Esophagus squamous epithelium (tissue), 5 donors: ENCODE measurements around the gene SPINK6. TPM values are rescaled to one million over a fixed set of nuclear protein-coding genes. Genes with fewer than 3 reads are reported as not detected.

ENCODE experiments used
- DNase-seq: peaks from one replicate; lab custom pipeline; 2025; lab: John Stamatoyannopoulos, UW
- H3K27ac ChIP-seq, 4 donors: fragments of 200-600 bp; sonication (generic); one replicate each; pipeline ENCODE4 v1.5.1; 2016 to 2019; ENCODE audit warnings: mild to moderate bottlenecking in 1 of 4
- H3K27me3 ChIP-seq, 4 donors: fragments of 200-600 bp; sonication (generic); 1 replicate in 3 of 4; 2 replicates in 1 of 4; pipeline versions ENCODE4 v1.5.1 to v1.6.0; 2017 to 2021; ENCODE audit warnings: antibody characterized with exemption in 1 of 4
- H3K36me3 ChIP-seq, 3 donors: fragments of 200-600 bp; sonication (generic); one replicate each; pipeline ENCODE4 v1.5.1; 2016 to 2019
- H3K4me1 ChIP-seq, 3 donors: fragments of 200-600 bp; sonication (generic); one replicate each; pipeline ENCODE4 v1.5.1; 2017 to 2019
- H3K4me3 ChIP-seq, 4 donors: fragments of 200-600 bp; sonication (generic); 1 replicate in 3 of 4; 2 replicates in 1 of 4; pipeline ENCODE4 v1.5.1; 2016 to 2019; ENCODE audit warnings: mild to moderate bottlenecking in 2 of 4, moderate library complexity in 1 of 4
- H3K9me3 ChIP-seq, 3 donors: fragments of 200-600 bp; sonication (generic); one replicate each; pipeline ENCODE4 v1.5.1; 2016 to 2019
- POLR2A ChIP-seq, 4 donors: fragments of 450-650 bp; IDR thresholded peaks; one replicate each; pipeline ENCODE4 v1.6.1; 2017; ENCODE audit warnings: antibody characterized with exemption in 4 of 4, mild to moderate bottlenecking in 4 of 4, moderate library complexity in 3 of 4
- WGBS, 2 donors: methylation state at CpG; one replicate each; pipeline ENCODE4 v1.1.5; 2018; 5-methylcytosine and 5-hydroxymethylcytosine counted together
- intact Hi-C: fragments of 100-400 bp; cut with DNase I; formaldehyde crosslinking; loops from one replicate; pipeline ENCODE4 v1.15.0; 2022
- total RNA-seq, 4 donors: library from RNA; depleted of rRNA; stranded (reverse); fragments of >200 nt; gene quantifications; one replicate each; pipeline ENCODE4 v1.1.0, GENCODE V29; 2016
- TF ChIP-seq, protein P1 (sequence below), 6 experiments: fragments of 450-650 bp in 4 of 6; fragments of 200-600 bp in 2 of 6; sonication (generic) in 2 of 6; IDR thresholded peaks; one replicate each; pipeline ENCODE4 v1.5.1; 2016 to 2019; ENCODE audit warnings: antibody characterized with exemption in 6 of 6, mild to moderate bottlenecking in 4 of 6, moderate library complexity in 4 of 6
- donor health status: DM: yes; HTN: yes; CAD: no.

SPINK6 gene
- total RNA-seq, 4 donors from 2014 or later: 2.5 TPM; not detected in 3

DNA sequence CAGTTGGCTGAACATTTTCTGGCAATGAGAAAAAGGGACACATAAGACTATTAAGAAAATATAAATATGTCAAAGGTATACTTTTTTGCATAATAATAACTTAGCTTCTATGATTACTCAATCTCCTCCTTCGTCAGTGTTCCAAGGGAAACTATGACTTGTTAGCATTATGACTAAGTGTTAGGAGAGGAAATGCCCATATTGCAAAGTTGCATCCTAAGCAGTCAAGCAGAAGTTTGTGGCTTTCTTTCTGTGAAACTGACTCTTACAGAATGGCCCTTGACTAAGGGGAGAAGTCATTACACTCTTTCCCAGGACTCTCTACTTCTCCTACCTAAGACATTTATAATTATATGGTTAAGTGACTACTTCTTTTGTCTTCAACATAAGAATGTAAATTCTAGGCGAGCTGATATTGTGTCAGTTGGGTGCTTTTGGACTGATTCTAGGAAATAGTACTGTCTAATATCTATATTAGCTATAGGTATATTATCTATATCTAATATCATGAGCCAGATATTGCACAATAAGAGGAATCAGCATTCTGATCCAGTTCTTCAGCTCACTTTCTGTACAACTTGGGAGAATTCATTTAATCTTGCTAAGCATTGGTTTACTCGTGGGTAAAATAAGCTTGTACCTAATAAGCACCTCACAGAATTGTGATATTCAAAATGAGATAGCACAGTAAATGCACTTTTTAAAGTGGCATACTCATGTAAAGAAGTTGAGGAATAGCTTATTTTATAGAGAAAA, 16.4 kb upstream of the SPINK6 start:
- no peaks in the 10 kb centered on the region for H3K27me3 ChIP-seq
- 42% methylated on average over 3 of the region's 3 CpGs for WGBS, 2 donors
- intact Hi-C loops: no loop called here
- H3K36me3 ChIP-seq: no peaks in the 10 kb centered on the region
- peaks cover 0 to 11% (median 0%) of the 10 kb centered on the region in 3 donors for H3K4me1 ChIP-seq
- H3K4me3 ChIP-seq: no peak overlapping the region
- no peaks in the 10 kb centered on the region for H3K9me3 ChIP-seq
- no peak for TF ChIP-seq POLR2A (IDR thresholded peaks at IDR 0.05)
- TF ChIP-seq, protein P1, sequence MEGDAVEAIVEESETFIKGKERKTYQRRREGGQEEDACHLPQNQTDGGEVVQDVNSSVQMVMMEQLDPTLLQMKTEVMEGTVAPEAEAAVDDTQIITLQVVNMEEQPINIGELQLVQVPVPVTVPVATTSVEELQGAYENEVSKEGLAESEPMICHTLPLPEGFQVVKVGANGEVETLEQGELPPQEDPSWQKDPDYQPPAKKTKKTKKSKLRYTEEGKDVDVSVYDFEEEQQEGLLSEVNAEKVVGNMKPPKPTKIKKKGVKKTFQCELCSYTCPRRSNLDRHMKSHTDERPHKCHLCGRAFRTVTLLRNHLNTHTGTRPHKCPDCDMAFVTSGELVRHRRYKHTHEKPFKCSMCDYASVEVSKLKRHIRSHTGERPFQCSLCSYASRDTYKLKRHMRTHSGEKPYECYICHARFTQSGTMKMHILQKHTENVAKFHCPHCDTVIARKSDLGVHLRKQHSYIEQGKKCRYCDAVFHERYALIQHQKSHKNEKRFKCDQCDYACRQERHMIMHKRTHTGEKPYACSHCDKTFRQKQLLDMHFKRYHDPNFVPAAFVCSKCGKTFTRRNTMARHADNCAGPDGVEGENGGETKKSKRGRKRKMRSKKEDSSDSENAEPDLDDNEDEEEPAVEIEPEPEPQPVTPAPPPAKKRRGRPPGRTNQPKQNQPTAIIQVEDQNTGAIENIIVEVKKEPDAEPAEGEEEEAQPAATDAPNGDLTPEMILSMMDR (IDR thresholded peaks at IDR 0.05): no peak
- H3K27ac ChIP-seq: peak overlapping the region; percentile 12 to 47 (median 42)
- no peak for DNase-seq

- H3K4me3 ChIP-seq: no peak overlapping the region
- DNase-seq: no peak
- H3K36me3 ChIP-seq: no peaks in the 10 kb centered on the region
- intact Hi-C loops: no loop called here
- TF ChIP-seq, protein P1 (IDR thresholded peaks at IDR 0.05): no peak
- TF ChIP-seq POLR2A (IDR thresholded peaks at IDR 0.05): no peak
- no peaks in the 10 kb centered on the region for H3K9me3 ChIP-seq
- 52 to 70% methylated on average over 1 of the region's 1 CpG for WGBS, 2 donors
- no peaks in the 10 kb centered on the region for H3K27me3 ChIP-seq
- H3K27ac ChIP-seq: no peak overlapping the region
- peaks cover 0 to 18% (median 0%) of the 10 kb centered on the region in 3 donors for H3K4me1 ChIP-seq
Measured at GRCh38 chr5:148191010-148191409, 11.8 kb upstream of the SPINK6 start.

DNA sequence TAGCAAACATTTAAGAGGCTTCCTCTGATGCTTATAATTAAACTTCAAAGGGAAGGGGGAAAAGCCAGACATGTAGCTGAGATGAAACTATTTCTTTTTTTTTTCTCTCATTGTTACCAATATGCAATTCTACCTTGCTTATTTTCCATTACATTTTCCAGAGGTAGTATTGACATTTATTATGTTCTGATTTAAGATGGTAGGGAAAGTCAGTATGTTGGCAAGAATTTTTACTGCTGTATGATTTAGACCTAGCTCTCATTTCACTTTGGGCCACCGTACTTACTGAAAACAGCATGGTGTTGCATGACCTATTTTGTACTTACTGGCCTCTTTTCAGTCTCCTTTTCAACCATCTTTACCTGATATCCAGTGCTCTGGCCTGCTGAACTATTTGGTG, 9.6 kb upstream of the SPINK6 start:
- intact Hi-C loops: no loop called here
- 73 to 85% methylated on average over 1 of the region's 1 CpG for WGBS, 2 donors
- no peak overlapping the region for H3K27ac ChIP-seq
- no peaks in the 10 kb centered on the region for H3K27me3 ChIP-seq
- TF ChIP-seq POLR2A (IDR thresholded peaks at IDR 0.05): no peak
- TF ChIP-seq, protein P1 (IDR thresholded peaks at IDR 0.05): no peak
- no peaks in the 10 kb centered on the region for H3K9me3 ChIP-seq
- no peaks in the 10 kb centered on the region for H3K36me3 ChIP-seq
- H3K4me3 ChIP-seq: no peak overlapping the region
- H3K4me1 ChIP-seq: peaks cover 0 to 9% (median 0%) of the 10 kb centered on the region in 3 donors
- DNase-seq: no peak

DNA sequence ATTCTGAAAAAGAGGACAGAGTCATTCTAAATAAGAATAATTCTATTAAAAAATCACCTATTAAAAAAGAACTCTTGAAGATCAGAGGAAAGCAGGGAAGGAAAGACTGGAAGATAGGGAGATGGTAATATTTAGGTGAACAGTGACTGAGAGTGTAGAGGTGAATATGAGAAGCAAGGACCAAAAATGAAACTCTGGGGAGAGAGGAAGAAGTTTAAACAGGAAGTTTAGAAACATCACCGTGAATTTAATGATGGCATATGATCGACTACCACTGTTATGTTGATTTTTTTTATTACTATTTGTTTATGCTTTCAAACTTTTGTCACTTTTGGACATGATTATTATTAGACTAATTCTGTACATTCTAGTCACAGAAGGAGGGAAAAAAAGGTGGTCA, 1.7 kb upstream of the SPINK6 start:
- H3K4me1 ChIP-seq: peaks cover 0 to 20% (median 8%) of the 10 kb centered on the region in 3 donors
- H3K4me3 ChIP-seq: no peak overlapping the region
- intact Hi-C loops: no loop called here
- no peak for TF ChIP-seq POLR2A (IDR thresholded peaks at IDR 0.05)
- TF ChIP-seq, protein P1 (IDR thresholded peaks at IDR 0.05): no peak
- H3K27ac ChIP-seq: no peak overlapping the region
- H3K9me3 ChIP-seq: no peaks in the 10 kb centered on the region
- no peaks in the 10 kb centered on the region for H3K36me3 ChIP-seq
- no peaks in the 10 kb centered on the region for H3K27me3 ChIP-seq
- no peak for DNase-seq
- WGBS, 2 donors: 50 to 78% methylated on average over 2 of the region's 2 CpGs

GRCh38 chr5:148205044-148205806, 2.4 kb downstream of the SPINK6 start:
- Histone ChIP-seq H3K27ac (peak overlapping the region in 3 of 4 donors; percentile 16 to 39 (median 19)), H3K4me1 (peaks cover 0 to 51% (median 12%) of the 10 kb centered on the region in 3 donors), H3K4me3 (no peak overlapping the region), H3K36me3 (no peaks in the 10 kb centered on the region), H3K27me3 (no peaks in the 10 kb centered on the region), H3K9me3 (no peaks in the 10 kb centered on the region)
- WGBS, 2 donors: 48 to 68% methylated on average over 4 of the region's 4 CpGs
- DNase-seq: no peak
- intact Hi-C loops: no loop called here
- TF ChIP-seq POLR2A (IDR thresholded peaks at IDR 0.05): no peak
